ENCODE measurements around the gene C20orf144.

The C20orf144 gene

GRCh38 chr20:33666293-33667244 is 4.4 kb downstream of the C20orf144 start, which contains the start of gene ACTL10:
Gene ACTL10, plus strand, starts transcription at chr20:33666943. Its CDS starts 555 bp downstream, at chr20:33667498.
- DNase-seq = peak; percentile 99

GRCh38 chr20:33667245-33667675 is 5.1 kb downstream of the C20orf144 start:
- DNase-seq = no peak

DNA sequence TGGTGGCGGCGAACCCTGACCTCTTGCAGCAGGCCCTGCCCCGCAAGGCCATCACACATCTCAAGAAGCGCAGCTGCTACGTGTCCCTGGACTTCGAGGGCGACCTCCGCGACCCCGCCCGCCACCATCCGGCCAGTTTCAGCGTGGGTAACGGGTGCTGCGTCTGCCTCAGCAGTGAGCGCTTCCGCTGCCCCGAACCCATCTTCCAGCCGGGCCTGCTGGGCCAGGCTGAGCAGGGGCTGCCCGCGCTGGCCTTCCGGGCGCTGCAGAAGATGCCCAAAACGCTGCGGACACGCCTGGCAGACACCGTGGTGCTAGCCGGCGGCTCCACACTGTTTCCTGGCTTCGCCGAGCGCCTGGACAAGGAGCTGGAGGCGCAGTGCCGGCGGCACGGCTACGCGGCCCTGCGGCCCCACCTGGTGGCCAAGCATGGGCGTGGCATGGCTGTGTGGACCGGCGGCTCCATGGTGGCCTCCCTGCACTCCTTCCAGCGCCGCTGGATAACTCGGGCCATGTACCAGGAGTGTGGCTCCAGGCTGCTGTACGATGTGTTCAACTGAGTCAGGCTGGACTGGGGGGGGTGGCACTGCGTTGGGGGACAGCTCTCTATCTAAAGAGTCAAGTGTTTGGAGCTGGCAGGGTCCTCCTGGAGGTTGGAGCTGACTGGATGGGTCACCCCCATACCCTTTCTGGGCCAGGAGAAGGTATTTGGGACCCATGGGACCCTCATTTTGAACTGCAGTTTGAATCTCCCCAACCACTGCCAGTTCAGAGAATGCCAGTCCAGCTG is 5.7 kb downstream of the C20orf144 start:
- peak; percentile 79 for DNase-seq

DNA sequence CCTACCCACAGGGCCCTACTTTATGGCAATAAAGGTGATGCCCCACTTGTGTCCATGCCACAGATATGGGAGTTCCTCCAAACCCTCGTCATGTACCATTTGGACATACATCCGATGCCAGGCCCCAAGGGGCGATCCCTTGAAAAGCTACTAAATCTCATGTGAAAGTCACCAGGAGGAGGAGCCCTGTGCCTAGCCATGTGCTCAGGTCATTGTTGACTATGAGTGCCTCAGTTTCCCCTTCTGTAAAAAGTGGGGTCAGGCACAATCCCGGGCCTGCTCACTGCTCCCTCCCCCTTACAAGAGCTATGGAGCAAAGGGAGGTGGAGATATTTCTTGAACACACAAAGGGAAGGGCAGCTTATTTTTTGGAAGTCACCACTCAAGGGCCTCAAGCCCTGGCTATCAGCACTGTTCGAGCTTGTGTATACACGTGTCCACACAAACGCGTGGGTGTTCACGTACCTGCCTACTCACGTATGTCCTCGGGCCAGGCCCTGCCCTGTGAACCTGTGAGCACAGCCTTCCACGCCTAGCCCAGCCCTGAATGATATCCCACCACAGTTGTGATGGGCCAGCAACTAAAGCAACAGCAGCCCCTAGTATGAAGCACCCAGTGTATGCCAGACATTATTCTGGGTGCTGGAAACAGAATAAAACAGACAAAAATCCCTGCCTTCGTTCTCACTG is 6.5 kb downstream of the C20orf144 start:
- no peak for DNase-seq

DNA sequence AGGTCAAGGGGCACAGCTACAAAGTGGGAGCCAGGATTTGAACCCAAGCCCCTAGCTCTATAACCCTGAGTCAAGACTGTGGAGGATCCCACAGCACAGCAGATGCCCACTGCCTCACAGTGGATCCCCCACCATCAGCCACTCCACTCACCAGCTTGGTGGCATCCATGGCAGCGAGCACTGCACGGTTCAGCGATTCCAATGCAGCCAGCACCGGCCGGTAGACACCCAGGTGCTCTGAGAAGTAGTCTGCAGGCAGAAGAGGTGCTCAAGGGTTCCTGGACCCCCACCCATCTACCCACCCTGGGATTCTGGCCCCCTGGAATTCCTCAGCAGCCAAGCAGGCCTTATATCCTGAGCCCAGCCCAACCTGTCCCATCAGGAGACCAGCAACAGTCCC is 7.1 kb downstream of the C20orf144 start:
- no peak for DNase-seq

DNA sequence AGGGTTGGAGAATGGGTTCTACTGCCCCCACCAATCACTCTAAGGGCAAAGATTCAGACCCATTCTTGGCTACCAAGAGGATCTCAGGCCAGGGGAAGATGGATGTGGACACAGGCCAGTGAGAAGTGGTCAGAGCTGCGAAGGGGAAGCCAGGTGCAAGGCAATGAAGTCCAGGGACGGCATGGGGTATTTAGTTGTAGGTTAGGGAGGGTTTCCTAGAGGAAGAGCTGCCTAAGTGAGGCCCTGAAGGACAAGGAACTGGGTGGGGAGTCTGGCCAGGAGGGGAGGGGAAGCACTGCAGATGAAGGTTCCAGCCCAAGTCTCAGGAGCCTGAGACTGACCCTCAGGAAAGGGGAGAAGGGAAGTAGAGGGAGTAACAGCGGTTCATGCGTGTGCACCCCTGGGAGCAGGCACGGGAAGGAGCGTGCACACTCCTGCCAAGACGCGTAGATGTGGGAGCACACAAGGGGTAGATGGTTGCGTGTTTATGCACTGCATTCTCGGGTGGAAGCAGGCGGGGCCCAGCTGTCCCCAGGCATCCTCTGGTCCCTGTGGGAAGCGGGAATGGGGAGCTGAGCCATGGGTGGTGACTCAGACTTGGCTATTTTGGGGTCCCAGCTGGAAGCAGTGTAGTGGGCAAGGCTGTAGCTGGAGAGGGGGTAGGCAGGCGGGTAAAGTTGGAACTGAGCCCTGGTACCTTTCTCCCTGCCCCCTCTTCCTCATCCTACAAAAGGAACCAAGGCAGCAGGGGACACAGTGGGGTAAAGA is 7.9 kb downstream of the C20orf144 start:
- no peak for DNase-seq

DNA sequence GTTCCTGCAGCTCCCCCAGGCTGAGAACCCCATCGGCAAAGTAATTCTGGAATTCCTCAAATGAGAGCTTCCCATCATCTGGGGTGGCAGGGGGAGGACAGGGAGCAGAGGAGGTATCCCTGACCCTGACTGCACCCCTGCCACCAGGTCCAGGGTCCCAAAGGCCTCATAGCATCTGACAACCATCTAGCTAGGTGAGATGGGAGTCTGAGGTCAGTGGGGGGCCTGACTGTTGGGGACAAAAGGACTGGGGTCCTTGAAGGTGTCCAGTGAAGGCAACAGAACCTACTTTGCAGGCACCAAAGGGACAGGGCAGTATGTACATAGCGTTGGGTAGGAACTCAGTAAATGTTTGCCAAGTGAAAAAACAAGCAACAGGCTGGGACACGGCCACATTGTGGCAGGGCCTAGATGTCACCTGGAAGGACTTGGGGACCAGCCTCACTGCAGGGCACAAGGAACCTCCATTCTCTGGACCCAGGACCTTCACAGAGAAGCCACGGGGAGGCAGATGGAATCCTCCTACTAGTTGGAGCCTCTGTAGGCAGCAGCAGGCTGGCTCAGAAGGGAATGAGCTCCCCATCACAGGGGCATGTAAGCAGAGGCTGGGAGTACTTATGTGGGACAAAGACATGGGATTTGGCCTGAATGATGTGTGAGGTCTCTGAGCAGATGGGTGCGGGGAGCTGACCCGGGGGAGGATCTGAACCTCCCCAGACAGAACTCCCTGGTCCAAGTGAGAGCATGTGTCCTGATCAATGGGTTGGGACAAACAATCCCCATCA is 8.8 kb downstream of the C20orf144 start:
- no peak for DNase-seq

DNA sequence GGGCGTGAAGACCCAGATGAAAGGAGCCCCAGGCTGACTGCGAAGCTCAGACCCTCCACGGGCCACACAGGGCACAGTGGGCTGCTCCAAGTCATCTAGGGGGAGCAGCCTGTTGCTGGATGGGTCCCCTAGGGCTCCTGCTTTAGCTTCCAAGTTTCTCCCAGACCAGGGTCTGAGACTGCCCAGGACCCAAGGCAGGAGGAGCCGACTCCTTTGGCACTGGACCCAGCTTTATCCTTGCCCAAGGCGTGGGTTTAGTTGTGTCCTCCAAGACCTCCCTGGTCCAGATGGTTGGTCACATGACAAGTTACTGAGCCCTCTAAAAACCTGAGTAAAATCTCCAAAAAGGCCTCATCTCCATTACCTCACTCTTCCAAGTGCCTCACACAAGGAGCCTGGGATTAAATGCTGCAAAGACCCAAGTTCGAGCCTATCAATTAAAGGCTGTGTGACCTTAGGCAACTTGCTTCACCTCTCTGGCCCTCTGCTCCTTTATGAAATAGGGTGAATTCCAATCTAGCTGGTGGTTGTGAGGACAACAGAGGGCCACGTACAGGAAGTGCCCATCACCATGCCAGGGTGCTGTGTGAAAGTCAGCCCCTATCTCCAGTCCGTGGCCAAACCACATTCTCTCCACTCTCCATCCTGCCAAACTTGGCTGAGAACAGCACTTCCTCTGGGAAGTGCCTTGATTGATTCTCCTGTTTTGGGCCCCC is 9.6 kb downstream of the C20orf144 start:
- DNase-seq = no peak

DNA sequence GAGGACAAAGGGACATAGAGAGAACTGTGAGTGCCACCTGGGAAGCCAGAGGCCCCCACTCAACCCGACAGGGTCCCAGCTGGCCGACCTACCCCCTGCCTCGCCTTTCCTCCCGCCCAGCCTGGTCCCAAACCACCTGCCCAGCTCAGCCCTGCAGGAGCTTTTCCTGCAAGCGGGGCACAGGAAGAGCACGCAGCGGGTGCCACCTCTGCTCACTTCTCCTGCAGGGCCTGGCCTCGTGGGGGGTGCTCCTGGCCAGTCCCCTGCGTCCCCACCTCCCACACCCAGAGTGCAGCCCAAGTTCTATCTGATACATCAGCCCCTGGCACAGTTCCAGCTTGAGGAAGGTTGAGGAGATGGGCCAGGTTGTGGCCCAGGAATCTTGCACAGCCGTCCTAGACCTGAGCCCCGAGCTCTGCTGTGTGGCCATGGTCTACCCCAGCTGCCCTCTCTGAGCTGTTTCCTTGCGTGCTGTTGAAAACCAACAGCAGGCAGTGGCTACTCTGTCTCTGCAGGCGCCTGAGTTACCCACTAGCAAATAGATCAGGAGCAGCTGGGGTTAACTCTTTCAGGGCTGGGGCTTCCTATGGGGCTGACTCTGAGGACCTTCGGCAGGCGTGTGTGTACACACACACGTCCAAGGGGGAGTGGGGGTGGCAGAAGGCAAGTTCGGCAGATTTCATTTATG is 10.4 kb downstream of the C20orf144 start:
- no peak for DNase-seq

GRCh38 chr20:33673114-33673409 is 10.9 kb downstream of the C20orf144 start:
- DNase-seq = no peak

DNA sequence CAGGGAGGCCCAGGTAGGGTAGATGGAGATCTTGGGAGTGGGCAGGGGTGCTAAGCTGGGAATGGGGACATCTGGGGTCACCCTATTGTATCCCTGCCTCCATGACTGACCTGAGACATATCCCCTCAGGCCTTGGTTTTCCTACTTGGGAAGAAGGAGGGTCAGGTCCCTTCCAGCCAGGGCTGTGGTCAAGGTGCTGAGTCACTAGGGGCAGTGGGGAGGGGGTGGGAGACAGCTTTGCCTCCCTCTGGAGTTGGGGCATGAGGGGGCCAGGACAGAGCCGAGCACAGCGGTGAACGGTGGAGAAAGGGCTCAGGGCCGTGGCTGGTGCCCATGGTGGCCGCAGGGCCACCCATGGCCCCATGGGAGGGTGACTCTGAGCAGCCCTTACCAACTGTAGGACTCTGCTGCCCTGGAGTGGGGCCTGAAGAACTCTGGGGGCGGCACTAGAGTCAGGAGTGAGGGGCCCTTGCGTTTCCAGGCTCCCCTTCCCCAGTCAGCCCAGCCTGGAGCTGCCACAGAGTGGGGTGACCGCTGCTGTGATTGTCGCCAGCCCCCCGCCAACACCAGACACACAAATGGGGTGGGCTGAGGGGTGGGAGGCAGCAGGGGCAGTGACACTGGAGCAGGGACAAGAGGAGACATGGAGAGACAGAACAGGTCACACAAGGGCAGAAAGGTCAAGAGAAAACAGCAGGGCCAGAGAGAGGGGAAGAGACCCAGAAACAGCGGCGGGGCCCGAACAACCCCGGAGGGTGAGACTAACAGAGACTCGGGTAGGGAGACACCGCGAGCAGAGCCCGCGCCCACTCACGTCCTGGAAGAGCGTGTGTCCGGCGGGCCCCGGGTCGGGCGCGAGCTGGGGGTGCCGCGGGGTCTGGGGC is 11.5 kb downstream of the C20orf144 start:
- no peak for DNase-seq

- DNase-seq = peak; percentile 73
These were observed 12.4 kb downstream of the C20orf144 start, which contains the start of gene NECAB3 for GRCh38 chr20:33674294-33675135. Gene NECAB3, minus strand, starts transcription at chr20:33674428. Its CDS starts 76 bp downstream, at chr20:33674352.

- no peak for DNase-seq
These were observed 13.2 kb downstream of the C20orf144 start for GRCh38 chr20:33675136-33675959.

DNA sequence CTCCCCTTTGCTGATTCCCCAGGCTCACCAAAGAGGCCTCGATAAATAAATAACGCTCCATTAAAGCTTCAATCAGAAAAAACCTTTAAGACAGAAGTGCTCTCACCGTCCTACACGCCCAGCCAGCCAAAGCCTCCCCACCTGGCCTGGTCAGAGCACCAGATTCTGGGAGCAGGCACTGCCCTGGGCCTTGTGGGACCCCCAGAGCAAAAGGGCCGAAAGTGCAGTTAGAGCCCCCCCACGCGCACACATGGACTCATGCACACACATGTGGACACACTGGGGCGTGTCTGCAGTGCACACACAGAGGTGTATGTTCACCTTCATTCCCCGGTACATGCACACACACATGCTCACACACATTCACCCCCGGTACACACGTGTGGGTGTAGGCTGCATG is 14.0 kb downstream of the C20orf144 start:
- DNase-seq = no peak

GRCh38 chr20:33676652-33677645 is 14.8 kb downstream of the C20orf144 start:
- no peak for DNase-seq
